IMR-90 (cell line): ENCODE results near the gene PRKG2. TPM values are rescaled to one million over a fixed set of nuclear protein-coding genes. Genes with fewer than 3 reads are reported as not detected.

ENCODE experiments used
- ATAC-seq: fragments of 200-7000 bp; cut with Tn5 transposase; 2 replicates; pipeline ENCODE4 v1.9.1; 2020; ENCODE audit warnings: low read depth, mild to moderate bottlenecking, moderate library complexity
- BruUV-seq: library from RNA; stranded (reverse); fragments of 400-500 nt; replicated peaks from 2 replicates; lab custom pipeline; 2021; lab: Mats Ljungman, UMichigan
- CTCF ChIA-PET: fragments of 300-600 bp; formaldehyde crosslinking; extraction: SDS; loops from one replicate; lab custom pipeline; 2021; ENCODE audit warnings: antibody characterized with exemption; lab: Yijun Ruan, JAX
- POLR2A ChIA-PET: fragments of 300-600 bp; sonication (Branson Sonifier 250); formaldehyde crosslinking; loops from one replicate; lab custom pipeline; 2022; ENCODE audit warnings: antibody characterized with exemption; ENCODE audit not compliant: unreplicated experiment; lab: Charles Lee
- DNase-seq: peaks from one replicate; pipeline ENCODE4 v3.0.0; 2013
- H2AFZ ChIP-seq: replicated peaks from 2 replicates; pipeline ENCODE3; 2013; ENCODE audit warnings: low read length, mild to moderate bottlenecking; ENCODE audit not compliant: poor library complexity
- H2AK5ac ChIP-seq: 2 replicates; pipeline ENCODE4 v1.6.1; 2013; ENCODE audit warnings: low read depth, low read length, inconsistent platforms
- H2AK9ac ChIP-seq: replicated peaks from 2 replicates; pipeline ENCODE3; 2013; ENCODE audit warnings: mild to moderate bottlenecking, low read depth, low read length, moderate library complexity; ENCODE audit not compliant: poor library complexity
- H2BK120ac ChIP-seq: 2 replicates; pipeline ENCODE4 v1.6.1; 2013; ENCODE audit warnings: low read depth, low read length, inconsistent platforms
- H2BK15ac ChIP-seq: 3 replicates; pipeline ENCODE4 v1.6.1; 2013; ENCODE audit warnings: low read depth, low read length, inconsistent platforms
- H2BK20ac ChIP-seq: 2 replicates; pipeline ENCODE4 v1.6.1; 2013; ENCODE audit warnings: low read depth, mild to moderate bottlenecking, inconsistent platforms, low read length, moderate library complexity
- H2BK5ac ChIP-seq: 2 replicates; pipeline ENCODE4 v1.6.1; 2013; ENCODE audit warnings: mild to moderate bottlenecking, low read depth, low read length, inconsistent platforms; ENCODE audit not compliant: poor library complexity, severe bottlenecking
- H3K14ac ChIP-seq: replicated peaks from 2 replicates; pipeline ENCODE4 v1.6.1; 2013; ENCODE audit warnings: low read depth, low read length, inconsistent platforms
- H3K18ac ChIP-seq: 2 replicates; pipeline ENCODE4 v1.6.1; 2013; ENCODE audit warnings: low read depth, low read length, control low read depth
- H3K23ac ChIP-seq: 2 replicates; pipeline ENCODE4 v1.6.1; 2013; ENCODE audit warnings: low read depth, low read length, inconsistent platforms
- H3K27ac ChIP-seq: 2 replicates; pipeline ENCODE4 v1.5.1; 2013; ENCODE audit warnings: mild to moderate bottlenecking, control low read depth, low read length; ENCODE audit not compliant: insufficient read depth
- H3K27me3 ChIP-seq: 2 replicates; pipeline ENCODE4 v1.6.1; 2013; ENCODE audit warnings: low read length; ENCODE audit not compliant: control insufficient read depth, insufficient read depth
- H3K36me3 ChIP-seq: 2 replicates; pipeline ENCODE4 v1.6.1; 2013; ENCODE audit warnings: low read length, mixed read lengths; ENCODE audit not compliant: control insufficient read depth, insufficient read depth
- H3K4ac ChIP-seq: 2 replicates; pipeline ENCODE4 v1.6.1; 2013; ENCODE audit warnings: low read depth, low read length, inconsistent platforms
- H3K4me1 ChIP-seq: 2 replicates; pipeline ENCODE4 v1.6.1; 2013; ENCODE audit warnings: low read length, mixed read lengths; ENCODE audit not compliant: control insufficient read depth, insufficient read depth
- H3K4me2 ChIP-seq: 2 replicates; pipeline ENCODE4 v1.6.1; 2013; ENCODE audit warnings: low read depth, mild to moderate bottlenecking, control low read depth, low read length, moderate library complexity
- H3K4me3 ChIP-seq: 2 replicates; pipeline ENCODE4 v1.5.1; 2013; ENCODE audit warnings: low read depth, mild to moderate bottlenecking, control low read depth, low read length, moderate library complexity; ENCODE audit not compliant: insufficient read depth
- H3K56ac ChIP-seq: 2 replicates; pipeline ENCODE4 v1.6.1; 2013; ENCODE audit warnings: low read length, inconsistent platforms; ENCODE audit not compliant: insufficient read depth; ENCODE audit errors: extremely low read depth
- H3K79me1 ChIP-seq, 2 experiments: 2 replicates each; pipeline ENCODE4 v1.6.1; 2013; ENCODE audit warnings: low read length in 2 of 2, inconsistent platforms in 1 of 2, low read depth in 1 of 2
- H3K9ac ChIP-seq: 2 replicates; pipeline ENCODE4 v1.6.1; 2013; ENCODE audit warnings: low read depth, low read length, control low read depth
- H3K9me1 ChIP-seq: 2 replicates; pipeline ENCODE4 v1.6.1; 2013; ENCODE audit warnings: low read length, inconsistent platforms; ENCODE audit not compliant: insufficient read depth
- H3K9me3 ChIP-seq: 2 replicates; pipeline ENCODE4 v1.6.1; 2013; ENCODE audit warnings: low read length; ENCODE audit not compliant: control insufficient read depth, insufficient read depth
- H4K20me1 ChIP-seq: 2 replicates; pipeline ENCODE4 v1.6.1; 2013; ENCODE audit warnings: low read length, inconsistent platforms; ENCODE audit not compliant: insufficient read depth
- H4K5ac ChIP-seq: 2 replicates; pipeline ENCODE4 v1.6.1; 2013; ENCODE audit warnings: mild to moderate bottlenecking, low read depth, low read length, control low read depth
- H4K8ac ChIP-seq, 2 experiments: 2 replicates each; pipeline ENCODE4 v1.6.1; 2013; ENCODE audit warnings: low read depth in 2 of 2, low read length in 2 of 2, control low read depth in 1 of 2, inconsistent platforms in 1 of 2
- H4K91ac ChIP-seq: 2 replicates; pipeline ENCODE4 v1.6.1; 2013; ENCODE audit warnings: low read depth, low read length, inconsistent platforms; ENCODE audit not compliant: insufficient read depth
- FOS ChIP-seq: fragments of 150-350 bp; IDR thresholded peaks from 2 replicates; pipeline ENCODE4 v1.6.1; 2016; ENCODE audit warnings: low read depth, low read length
- RCOR1 ChIP-seq: IDR thresholded peaks from 2 replicates; pipeline ENCODE4 v1.6.1; 2012; ENCODE audit warnings: mild to moderate bottlenecking, low read length, improper control_type of control experiment; ENCODE audit not compliant: insufficient replicate concordance
- WGBS, 2 experiments: methylation state at CpG; one replicate each; pipeline versions ENCODE4 v1.1.5 to v1.1.7; 2013; ENCODE audit warnings: missing lambda C conversion rate in 2 of 2; ENCODE audit not compliant: insufficient read length in 1 of 2; ENCODE audit errors: extremely low coverage in 2 of 2; 5-methylcytosine and 5-hydroxymethylcytosine counted together
- dilution Hi-C: fragments of 300-500 bp; cut with HindIII; formaldehyde crosslinking; loops from one replicate; pipeline ENCODE4 v1.14.3; 2018; ENCODE audit warnings: low sequenced_read_pairs; ENCODE audit not compliant: unreplicated experiment
- in situ Hi-C: fragments of 300-500 bp; cut with MboI; formaldehyde crosslinking; loops from 3 replicates; pipeline ENCODE4 v1.14.3; 2019; ENCODE audit warnings: low sequenced_read_pairs, inconsistent platforms, mixed read lengths
- intact Hi-C: fragments of 100-400 bp; cut with micrococcal nuclease; formaldehyde crosslinking; loops from 2 replicates; pipeline ENCODE4 v1.10.0; 2022
- polyA plus RNA-seq, 3 experiments: library from polyadenylated mRNA; depleted of rRNA; stranded (reverse); fragments of >200 nt; gene quantifications; 2 replicates each; pipeline ENCODE4 v1.2.3, GENCODE V29; 2012; ENCODE audit warnings: low replicate concordance in 1 of 3
- total RNA-seq: library from RNA; depleted of rRNA; stranded (reverse); fragments of >200 nt; gene quantifications from 2 replicates; pipeline ENCODE4 v1.2.3, GENCODE V29; 2012

Gene PRKG2
- total and polyA plus RNA-seq, 2 of the 4 experiments (the other 2 are of a cell fraction), result 0.44 to 2.0 TPM

DNA sequence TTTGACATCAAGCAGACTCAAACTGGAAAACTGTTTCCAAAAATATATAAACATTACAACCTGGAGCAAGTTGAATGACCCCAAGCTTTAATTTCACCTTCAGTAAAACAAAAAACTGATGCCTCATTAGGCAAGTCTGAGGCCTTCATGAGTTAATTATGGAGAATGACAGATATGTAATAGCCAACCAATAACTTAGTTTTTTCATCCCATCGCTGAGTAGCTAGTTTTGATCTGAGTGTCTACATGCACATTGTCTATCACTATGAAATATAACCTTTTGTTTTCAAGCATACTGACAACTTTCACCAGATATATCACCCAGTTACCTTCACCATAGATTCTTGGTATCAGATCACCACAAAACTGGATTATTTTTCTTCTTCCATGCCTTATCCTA, 16.4 kb downstream of the PRKG2 start:
- CTCF ChIA-PET, result interaction anchor here (0.5 to 1.1 kb wide), 2 partner anchors 15 to 418 kb away, joined by 4 read pairs; no protein-coding TSS in a partner anchor
- WGBS, 2 experiments, result no CpG with 5 or more reads among the region's 1 CpG

More for the DNA sequence above, 16.4 kb downstream of the PRKG2 start:
- POLR2A ChIA-PET, result no interaction called here
- TF ChIP-seq FOS (no peak), RCOR1 (no peak)
- no peak for ATAC-seq
- Histone ChIP-seq H4K5ac (no peak overlapping the region), H2AFZ (no peak overlapping the region), H3K4me2 (no peak overlapping the region), H3K9ac (no peak overlapping the region), H3K79me1 (peaks cover 0 to 4% of the 10 kb centered on the region in 2 experiments; a peak in 2 of 4 replicates), H2BK15ac (no peak overlapping the region), H4K20me1 (no peaks in the 10 kb centered on the region), H3K27me3 (no peaks in the 10 kb centered on the region), H3K9me1 (peaks cover 7% of the 10 kb centered on the region), H4K8ac (no peak overlapping the region), H3K36me3 (no peaks in the 10 kb centered on the region; the same call in 1 of the 2 replicates), H4K91ac (no peak overlapping the region), H2BK120ac (no peak overlapping the region), H3K14ac (no peak overlapping the region), H3K4me3 (no peak overlapping the region), H3K9me3 (no peaks in the 10 kb centered on the region), H2BK20ac (no peak overlapping the region), H3K56ac (no peak overlapping the region), H3K4me1 (peaks cover 3% of the 10 kb centered on the region; the same call in 1 of the 2 replicates), H2BK5ac (no peak overlapping the region), H2AK5ac (no peak overlapping the region), H2AK9ac (no peak overlapping the region), H3K23ac (no peak overlapping the region), H3K27ac (no peak overlapping the region), H3K18ac (no peak overlapping the region), H3K4ac (no peak overlapping the region)
- BruUV-seq, result no TSS peak
- DNase-seq, result no peak
- in situ Hi-C loops, result no loop called here
- intact Hi-C loops, result no loop called here
- dilution Hi-C loops, result no loop called here
